GM19452 (cell line): ENCODE data around the gene USP47.
A peak's percentile ranks its signal among the peaks of the same experiment; 100 is the strongest.
"Not testable (repeated sequence)": the region's sequence is repeated elsewhere in the genome, so short reads cannot be mapped to it uniquely, and the experiment has no call there.

Experiments
- ATAC-seq: cut with Tn5 transposase; IDR thresholded peaks from one replicate; pipeline ENCODE4 v1.9.1; 2021; ENCODE audit not compliant: unreplicated experiment

USP47 gene

DNA sequence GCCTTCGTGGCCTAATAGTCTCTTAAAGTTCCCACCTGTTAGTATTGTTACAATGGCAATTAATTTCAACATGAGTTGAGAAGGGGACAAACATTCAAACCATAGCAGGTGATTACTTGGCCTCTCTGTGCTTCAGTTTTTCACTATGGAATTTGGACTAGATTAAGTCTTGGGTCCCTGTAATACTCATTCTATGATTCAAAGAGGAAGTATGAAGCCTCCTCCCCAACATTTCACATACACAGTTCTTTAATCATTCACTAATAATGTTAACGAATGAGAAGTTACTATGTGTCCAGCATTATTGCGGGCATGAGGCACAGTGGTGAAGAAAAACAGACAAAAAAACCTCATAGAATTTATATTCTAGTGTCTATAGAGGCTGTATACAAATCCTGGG lies 19.9 kb upstream of the USP47 start:
- ATAC-seq: no peak

DNA sequence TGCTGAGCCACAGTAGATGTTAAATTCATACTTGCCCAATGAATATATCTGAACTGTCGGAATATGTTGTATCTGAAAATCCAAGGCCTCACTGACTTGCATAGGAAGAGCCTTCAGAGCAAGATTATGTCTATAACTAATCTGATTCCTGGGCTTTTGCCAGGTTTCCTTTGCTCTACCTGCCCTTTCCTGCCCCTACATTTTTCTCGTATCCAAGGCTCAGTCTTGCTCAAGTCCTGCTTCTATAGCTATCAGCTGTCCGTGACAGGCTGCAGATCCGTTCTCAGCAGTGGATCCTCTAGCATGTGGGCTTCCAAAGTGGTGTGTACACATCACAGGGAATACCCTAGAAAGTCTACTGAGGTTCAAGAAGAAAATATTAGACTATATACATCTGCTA lies 18.8 kb upstream of the USP47 start:
- ATAC-seq: no peak

- no peak for ATAC-seq
Measured at GRCh38 chr11:11826260-11826659, 15.5 kb upstream of the USP47 start.

DNA sequence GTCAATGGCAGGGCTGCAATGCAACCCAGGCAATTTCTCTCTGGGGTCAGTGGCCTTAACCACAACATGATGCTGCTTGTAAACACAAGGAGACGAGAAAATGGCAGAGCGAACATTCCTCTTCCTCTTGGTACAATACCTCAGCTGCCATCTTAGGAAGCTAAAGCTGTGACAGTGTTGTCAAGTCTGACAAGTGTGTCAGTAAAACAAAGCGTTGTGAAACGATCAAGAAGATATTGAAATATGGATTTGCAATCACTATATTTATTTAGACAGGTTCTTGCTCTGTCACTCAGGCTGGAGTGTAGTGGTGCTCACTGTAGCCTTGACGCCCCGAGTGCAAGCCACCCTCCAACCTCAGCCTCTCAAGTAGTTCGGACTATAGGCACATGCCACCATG lies 14.5 kb upstream of the USP47 start:
- ATAC-seq: no peak

DNA sequence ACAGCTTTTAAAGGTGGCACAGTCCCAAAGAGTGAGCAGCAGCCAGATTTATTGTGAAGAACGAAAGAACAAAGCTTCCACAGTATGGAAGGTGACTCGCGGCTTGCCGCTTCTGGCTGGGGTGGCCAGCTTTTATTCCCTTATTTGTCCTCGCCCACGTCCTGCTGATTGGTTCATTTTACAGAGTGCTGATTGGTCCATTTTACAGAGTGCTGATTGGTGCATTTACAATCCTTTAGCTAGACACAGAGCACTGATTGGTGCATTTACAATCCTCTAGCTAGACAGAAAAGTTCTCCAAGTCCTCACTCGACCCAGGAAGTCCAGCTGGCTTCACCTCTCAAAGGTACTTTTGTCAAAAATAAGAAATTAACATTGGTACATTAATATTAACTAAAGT lies 10.4 kb upstream of the USP47 start:
- not testable (repeated sequence) for ATAC-seq

- no peak for ATAC-seq
Measured at GRCh38 chr11:11836676-11837231, 5.0 kb upstream of the USP47 start.

GRCh38 chr11:11839718-11840117 lies 2.1 kb upstream of the USP47 start:
- no peak for ATAC-seq

GRCh38 chr11:11841116-11841722 lies 553 bp upstream of the USP47 start:
- peak; percentile 1 for ATAC-seq

GRCh38 chr11:11842421-11843008 lies 743 bp downstream of the USP47 start:
- peak; percentile 43 for ATAC-seq

DNA sequence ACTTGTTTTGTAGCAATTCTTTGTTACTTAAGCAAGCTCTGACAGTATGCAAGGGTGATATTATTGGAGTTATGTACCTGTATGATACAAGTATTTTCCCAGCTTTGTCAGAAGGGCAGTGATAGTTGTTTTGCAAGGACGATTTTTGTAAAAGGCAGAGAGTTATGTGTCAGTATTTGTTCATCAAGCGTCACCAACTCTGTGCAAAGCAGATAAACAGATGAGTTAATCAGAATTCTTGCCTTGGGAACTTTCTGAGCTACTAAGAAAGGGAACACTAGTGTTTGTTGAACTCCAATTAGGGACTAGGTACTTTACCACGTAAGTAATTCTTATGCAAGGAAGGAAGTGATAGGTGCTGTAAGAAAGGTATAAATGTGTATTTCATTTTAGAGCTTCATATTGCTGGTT lies 1.4 kb downstream of the USP47 start:
- ATAC-seq: no peak

DNA sequence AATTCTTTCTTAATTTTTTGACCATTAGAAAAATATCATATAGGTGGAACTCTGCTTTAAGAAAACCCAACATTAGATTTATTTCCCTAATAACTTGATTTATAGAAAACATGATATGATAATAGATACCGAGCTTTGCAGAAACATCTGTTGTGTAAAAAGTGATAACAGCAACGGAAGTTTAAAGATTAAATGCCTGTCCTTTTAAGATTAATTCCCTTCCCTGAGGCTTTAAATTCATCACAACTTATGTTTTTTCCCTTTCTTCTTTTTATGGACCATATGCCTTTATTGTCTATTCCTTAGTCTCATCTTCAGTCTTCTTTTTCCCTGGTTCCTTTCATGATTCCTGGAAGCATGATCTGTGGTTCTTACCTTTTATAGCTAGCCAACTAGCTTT lies 1.9 kb downstream of the USP47 start:
- no peak for ATAC-seq

DNA sequence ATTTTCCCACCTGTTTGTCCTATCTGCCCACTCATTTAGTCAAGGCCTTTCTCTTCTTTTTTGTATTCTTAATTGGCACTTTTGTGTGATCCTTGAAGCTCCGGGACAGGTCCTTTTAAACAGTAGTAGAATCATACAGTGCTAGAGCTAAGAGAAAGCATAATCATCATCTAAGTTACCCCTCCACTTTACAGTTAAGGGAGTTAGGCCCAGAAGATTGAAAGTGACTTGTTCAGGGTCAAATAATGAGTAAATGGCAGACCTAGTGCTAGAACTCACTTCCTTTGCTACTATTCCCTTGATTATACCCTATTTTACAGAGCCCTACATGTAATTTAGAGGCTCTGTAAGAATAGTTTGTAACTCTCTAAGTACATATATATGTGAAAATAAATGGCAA lies 2.5 kb downstream of the USP47 start:
- no peak for ATAC-seq

DNA sequence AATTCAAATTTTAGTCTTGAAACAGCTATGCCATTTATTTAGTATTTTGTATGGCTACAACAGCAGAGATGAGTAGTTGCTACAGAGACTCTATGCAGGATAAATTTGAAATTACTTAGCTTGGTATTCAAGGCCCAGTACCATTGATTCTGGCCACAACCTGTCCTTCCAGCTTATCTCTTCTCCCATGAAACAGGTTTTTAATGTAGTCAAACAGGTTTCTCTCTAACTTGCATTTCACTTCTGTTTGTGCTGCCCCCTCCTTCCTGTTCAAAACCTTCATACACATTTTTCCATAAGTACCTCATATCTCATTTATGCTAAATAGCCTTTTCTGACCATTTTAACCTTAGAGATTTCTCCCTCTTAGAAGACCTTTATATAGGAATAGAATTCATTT lies 3.3 kb downstream of the USP47 start:
- ATAC-seq: no peak

DNA sequence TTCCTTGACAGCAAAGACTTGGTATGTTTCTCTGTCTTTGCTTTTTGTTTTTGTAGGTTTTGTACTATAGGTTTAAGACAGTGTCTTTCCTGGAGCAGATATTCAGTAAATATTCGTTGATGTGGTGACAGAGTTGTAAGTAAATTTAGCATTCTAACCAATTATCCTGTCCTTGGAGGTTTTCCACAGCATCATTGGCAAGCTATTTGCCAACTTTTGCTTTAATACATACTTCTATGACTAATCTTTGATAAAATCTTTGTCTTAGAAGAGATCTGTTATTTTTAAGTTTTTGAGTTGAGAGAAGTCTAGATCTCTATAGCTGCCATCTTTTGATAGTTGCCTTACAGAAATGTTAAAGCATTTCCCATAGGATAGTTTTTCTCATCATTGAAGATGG lies 3.8 kb downstream of the USP47 start:
- ATAC-seq: no peak

DNA sequence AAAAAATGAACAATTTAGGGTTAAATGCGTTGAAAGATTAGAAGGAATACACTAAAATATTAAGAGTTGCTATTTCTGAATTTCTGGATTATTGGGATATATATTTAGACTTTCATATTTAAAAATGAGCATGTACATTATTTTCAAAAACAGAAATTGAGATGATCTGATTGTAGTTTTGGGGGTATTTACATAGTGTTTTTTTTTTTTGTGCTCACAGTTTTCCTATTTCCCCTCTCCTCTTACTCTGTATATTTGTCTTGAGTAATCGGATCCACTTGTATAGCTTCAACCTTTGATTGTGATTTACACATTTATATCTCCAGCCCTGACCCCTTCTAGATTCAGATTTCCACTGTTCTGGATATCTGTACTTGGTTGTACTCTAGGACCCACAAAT lies 5.3 kb downstream of the USP47 start:
- ATAC-seq: no peak

DNA sequence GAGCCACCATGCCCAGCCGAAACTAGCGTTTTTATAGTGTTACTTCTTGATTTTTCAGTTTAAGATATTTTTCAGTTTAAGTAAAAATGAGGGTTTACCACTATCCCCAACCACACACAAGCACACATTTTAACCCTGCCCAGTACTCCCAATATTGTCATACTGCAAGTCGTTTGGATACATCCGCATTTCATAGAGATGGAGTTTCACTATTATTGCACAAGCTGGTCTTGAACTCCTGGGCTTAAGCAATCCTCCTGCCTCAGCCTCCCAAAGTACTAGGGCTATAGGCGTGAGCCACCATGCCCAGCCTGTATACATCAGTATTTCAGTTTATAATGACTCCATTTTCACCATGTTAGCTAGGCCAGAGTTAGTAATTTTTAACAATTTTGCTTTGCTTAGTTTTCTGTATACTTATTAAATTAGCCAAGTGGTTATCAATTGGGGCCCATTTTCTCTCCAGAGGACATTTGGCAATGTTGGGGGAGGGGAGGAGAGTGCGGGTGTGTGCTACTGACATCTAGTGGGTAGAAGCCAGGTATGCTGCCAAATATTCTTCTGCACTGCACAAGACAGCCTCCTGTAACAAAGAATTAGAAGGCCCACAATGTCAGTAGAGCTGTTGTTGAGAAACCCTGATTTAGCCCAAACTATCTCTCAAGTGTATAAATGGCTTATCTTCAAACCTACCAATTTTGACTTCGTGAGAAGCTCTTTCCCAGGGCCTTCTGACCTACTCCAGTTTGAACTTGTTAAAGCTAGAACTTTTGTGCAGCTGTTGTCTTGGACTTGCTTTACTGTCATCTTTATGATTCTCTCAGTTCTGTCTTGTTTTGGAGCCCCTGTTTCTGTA lies 7.3 kb downstream of the USP47 start:
- peak; percentile 81 for ATAC-seq

GRCh38 chr11:11850668-11851067 lies 8.9 kb downstream of the USP47 start:
- ATAC-seq: no peak

DNA sequence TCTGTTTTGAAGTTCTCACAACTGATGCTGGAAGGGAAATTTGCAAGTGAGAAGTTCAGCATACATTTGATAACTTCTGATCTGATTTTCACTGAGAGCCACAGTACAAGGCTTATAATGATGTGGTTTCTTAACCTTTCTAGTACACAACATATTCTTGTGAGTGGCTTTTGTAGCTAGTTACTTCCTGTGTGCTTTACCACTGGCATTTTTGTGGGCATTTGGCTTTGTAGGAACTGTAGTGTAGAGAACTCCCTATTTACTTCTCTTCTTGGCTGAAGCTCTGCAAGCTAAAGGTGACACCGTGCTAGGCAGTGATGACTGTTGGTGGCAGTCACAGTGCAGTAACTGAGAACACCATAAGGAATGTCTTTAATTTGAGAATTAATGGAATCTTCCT lies 14.9 kb downstream of the USP47 start:
- no peak for ATAC-seq

DNA sequence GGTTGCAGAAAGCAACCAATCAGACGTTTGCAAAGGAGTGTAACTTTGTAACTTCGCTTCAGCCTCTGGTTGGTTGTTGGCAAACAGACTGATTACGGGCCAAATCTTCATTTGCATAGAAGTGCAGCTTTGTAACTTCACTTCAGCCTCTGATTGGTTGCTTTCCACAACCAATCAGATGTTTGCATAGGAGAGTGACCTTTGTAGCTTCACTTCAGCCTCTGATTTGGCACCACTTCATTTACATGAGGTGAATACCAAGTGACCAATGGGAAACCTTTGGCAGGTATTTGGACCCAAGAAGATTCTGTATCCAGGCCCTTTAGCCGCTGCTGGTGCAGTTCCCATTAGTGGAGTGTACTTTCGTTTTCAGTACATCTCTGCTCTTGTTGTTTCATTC lies 16.0 kb downstream of the USP47 start:
- ATAC-seq: no peak

DNA sequence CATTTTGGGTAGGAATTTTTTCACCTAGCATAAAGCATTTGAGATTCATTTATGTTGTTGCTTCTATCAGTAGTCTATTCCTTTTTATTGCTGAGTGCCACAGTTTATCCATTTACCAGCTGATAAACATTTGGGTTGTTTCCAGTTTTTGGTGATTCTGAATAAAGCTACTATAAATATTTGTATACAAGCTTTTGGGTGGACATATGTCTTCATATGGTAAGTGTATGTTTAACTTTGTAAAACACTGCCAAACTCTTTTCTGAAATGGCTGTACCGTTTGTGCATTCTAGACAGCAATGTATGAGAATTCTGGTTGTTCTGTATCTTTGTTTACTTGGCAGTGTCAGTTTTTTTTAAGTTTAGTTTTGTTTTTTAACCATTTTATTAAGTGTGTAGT lies 16.9 kb downstream of the USP47 start:
- ATAC-seq: no peak

DNA sequence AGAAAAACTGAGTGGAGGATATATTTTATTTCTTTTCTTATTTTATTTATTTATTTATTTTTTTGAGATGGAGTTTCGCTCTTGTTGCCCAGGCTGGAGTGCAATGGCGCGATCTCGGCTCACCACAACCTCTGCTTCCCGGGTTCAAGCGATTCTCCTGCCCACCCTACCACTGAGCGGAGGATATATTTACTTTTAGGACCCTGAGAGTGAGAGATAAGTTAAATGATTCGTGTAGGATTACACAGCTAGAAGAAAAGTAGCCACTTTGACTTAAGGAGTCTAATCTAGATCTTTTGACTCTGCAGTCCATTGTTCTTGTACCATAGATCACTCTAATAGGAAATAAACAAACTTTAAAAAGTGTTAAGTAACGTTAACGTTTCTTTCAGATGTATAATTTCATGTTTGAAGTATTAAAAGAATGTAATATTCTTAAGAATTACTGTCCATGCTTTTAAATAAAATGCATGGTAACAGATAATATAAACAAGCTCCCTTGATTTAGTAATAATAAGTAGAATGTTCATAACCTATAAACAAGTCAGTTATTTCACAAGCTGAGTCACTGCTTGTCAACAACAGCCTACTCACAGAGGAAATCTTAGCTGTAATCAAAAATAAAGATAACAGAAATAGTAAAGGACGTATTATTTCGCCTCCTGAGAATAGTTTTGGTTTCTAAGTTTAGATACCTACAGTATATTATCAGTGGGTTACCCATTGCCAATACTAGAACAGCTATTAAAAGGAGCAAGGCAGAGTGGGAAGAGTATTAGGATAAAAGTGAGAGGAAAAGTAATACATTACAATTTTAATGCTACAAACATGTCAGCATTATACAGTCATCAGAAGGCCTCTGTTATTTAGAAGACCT lies 18.6 kb downstream of the USP47 start:
- ATAC-seq: no peak
